Measurements from ENCODE around the gene OMG.

DNA sequence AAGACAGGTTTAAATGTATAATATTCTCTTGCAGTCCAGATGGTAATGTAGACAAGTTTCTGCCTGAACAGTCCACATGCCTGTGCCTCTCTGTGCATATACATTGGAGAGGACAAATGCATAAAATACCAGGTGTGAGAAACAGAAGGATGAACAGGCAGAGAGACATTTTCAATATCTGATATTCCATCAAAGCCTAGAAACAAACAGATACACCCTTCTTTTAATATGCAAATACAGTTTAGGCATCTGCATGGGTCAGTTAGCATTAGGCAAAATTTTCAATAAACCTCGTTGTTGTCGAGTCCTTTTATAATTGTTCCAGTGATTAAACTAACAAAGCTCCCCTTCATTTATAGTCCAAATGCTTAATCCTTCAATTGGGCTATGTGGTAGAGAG lies 897 bp downstream of the OMG start:
- no peak for TF ChIP-seq CTCF (IDR thresholded peaks at IDR 0.05; ENCODE audit: borderline replicate concordance, extremely low read depth, low read length, poor library complexity, severe bottlenecking)
- no peak for TF ChIP-seq EZH2 (IDR thresholded peaks at IDR 0.05; ENCODE audit: borderline replicate concordance, low read depth, low read length, severe bottlenecking)

Measured in DND-41 (cell line).